Measurements from ENCODE around the gene PPIL1. TPM values are rescaled to one million over a fixed set of nuclear protein-coding genes. Genes with fewer than 3 reads are reported as not detected.

Gene PPIL1
- total RNA-seq (2021; fragmentation: NEBNext Ultra II Directional; extraction: Animal tissue kit (Norgen Biotek cat#: 25700)) (85.8 and 86.5 TPM in 2 replicates), polyA plus RNA-seq (2011; rRNA removed) (52.7 and 83.7 TPM in 2 replicates), polyA minus RNA-seq (2011; rRNA and poly(A)+ RNA removed) (78.4 and 100 TPM in 2 replicates)
- 63.0 TPM for polyA plus RNA-seq (2011; cell fraction: cytosol; rRNA removed)
- 27.8 TPM for polyA plus RNA-seq (2011; cell fraction: nucleus; rRNA removed)
- polyA plus RNA-seq (2012, experiment 1 of 2): 54.8 to 70.5 TPM (median 64.5 TPM) in 4 replicates
- 18.4 TPM for polyA plus RNA-seq (2012, experiment 2 of 2)
- 70.1 TPM for polyA plus RNA-seq (2013, experiment 1 of 2)
- polyA plus RNA-seq (2013, experiment 2 of 2): 75.7 TPM
- 32.0 TPM for polyA minus RNA-seq (2011; cell fraction: cytosol; rRNA and poly(A)+ RNA removed)
- polyA minus RNA-seq (2011; cell fraction: nucleus; rRNA and poly(A)+ RNA removed): 25.7 TPM
- long read RNA-seq, experiment 1, transcript PPIL1-201 (4 exons, 1,739 nt): major isoform, 103 of 151 reads
- long read RNA-seq, experiment 1, partial matches to known transcripts: 43 of 151 reads
- long read RNA-seq, experiment 1, other reads (novel, unspliced or antisense): 5 of 151 reads
- long read RNA-seq, experiment 2, transcript PPIL1-201 (4 exons, 1,739 nt): major isoform, 235 of 256 reads
- long read RNA-seq, experiment 2, partial matches to known transcripts: 17 of 256 reads
- long read RNA-seq, experiment 2, other reads (novel, unspliced or antisense): 4 of 256 reads

DNA sequence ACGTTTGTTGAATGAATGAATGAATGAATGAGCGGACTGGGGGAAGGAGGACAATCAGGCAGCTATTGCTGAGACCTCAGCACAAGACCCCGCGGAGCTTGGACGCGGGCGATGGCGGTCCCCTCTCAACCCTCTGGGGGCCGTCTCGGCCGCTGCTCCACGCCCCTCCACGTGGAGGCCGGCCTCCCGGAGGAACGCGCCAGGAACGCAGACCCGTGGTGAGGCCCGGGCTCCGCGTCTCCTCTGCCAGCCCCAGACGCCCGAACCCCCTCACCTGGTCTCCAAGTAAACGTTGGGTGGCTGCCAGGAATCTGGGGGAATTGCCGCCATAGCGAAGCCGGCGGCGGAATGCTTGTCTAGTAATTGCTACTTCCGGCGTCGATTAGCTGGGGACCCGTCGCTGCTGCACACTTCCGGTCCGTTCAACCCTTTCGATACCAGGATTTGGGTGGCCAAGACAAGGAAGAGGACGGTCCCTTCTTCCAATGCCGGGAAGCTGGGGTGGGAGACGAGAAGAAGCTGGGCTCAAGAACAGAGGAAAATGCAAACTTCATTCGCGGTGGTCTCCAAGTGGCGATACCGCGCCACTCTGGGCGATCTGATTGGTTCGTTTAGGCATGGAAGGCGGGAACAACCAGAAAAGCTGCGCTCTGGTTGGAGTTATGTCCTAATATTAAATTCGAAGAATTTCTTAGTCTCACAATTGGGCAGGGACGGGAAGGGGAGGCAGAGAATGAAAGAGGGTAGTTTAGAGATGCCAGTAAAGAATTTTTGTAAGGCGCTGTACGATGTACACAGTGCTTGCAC lies at the start of gene PPIL1:
Gene PPIL1, minus strand, starts transcription at position 361 of the 807 bp plus-strand sequence. Its CDS starts 31 bp downstream, at position 330.
- H3K23me2 ChIP-seq (ENCODE audit: low read depth, low read length): peaks cover 4% of the 10 kb centered on the region; the same call in 1 of the 2 replicates
- H3K79me2 ChIP-seq (ENCODE audit: control insufficient read depth in 1 of 2, insufficient read depth in 2 of 2, low read length in 2 of 2): peaks cover 0 to 35% of the 10 kb centered on the region in 2 experiments; a peak in 2 of 4 replicates
- peak within 1 kb of the TSS; percentile 55 for H3K56ac ChIP-seq (replicated peaks; ENCODE audit: insufficient read length, low read depth, low read length)
- H2BK15ac ChIP-seq (ENCODE audit: low read length): no peak within 1 kb of the TSS; the same call in 1 of the 2 replicates
- no peak for FAIRE-seq
- H3K36me3 ChIP-seq (ENCODE audit: control insufficient read depth in 2 of 4, insufficient read depth in 4 of 4, low read length in 3 of 4): peaks cover 3 to 21% (median 7%) of the 10 kb centered on the region in 4 experiments; a peak in 7 of 8 replicates
- H4K20me1 ChIP-seq (replicated peaks in 1 of 2; ENCODE audit: control insufficient read depth in 1 of 2, insufficient read depth in 2 of 2, low read length in 2 of 2): no peaks in the 10 kb centered on the region
- peak within 1 kb of the TSS; percentile 93 for H3K27ac ChIP-seq (ENCODE audit: low read depth, low read length)
- peak within 1 kb of the TSS; percentile 87 to 99 (median 92) for H3K9ac ChIP-seq (replicated peaks in 1 of 4; ENCODE audit: extremely low read depth in 1 of 4, low read depth in 3 of 4, low read length in 3 of 4)
- no peak within 1 kb of the TSS for H3K23ac ChIP-seq (ENCODE audit: insufficient read length)
- no peaks in the 10 kb centered on the region for H3K9me3 ChIP-seq (ENCODE audit: insufficient read depth in 2 of 2, low read depth in 1 of 2, low read length in 1 of 2)
- no peak within 1 kb of the TSS for H2BK120ac ChIP-seq (replicated peaks; ENCODE audit: low read depth, low read length)
- peaks cover 0 to 4% (median 1%) of the 10 kb centered on the region in 4 experiments; a peak in 3 of 7 replicates for H3K4me1 ChIP-seq (replicated peaks in 1 of 4; ENCODE audit: control insufficient read depth in 3 of 4, insufficient read depth in 4 of 4, low read length in 3 of 4)
- H4K8ac ChIP-seq (ENCODE audit: extremely low read depth, insufficient read depth, low read length): peak within 1 kb of the TSS; percentile 95; the same call in 1 of the 2 replicates
- H2BK5ac ChIP-seq (ENCODE audit: low read depth, low read length): peak within 1 kb of the TSS; percentile 96
- no peak within 1 kb of the TSS; the same call in 1 of the 2 replicates for H2BK20ac ChIP-seq (ENCODE audit: low read length)
- whole genome bisulfite sequencing, 2 experiments (ENCODE audit: extremely low coverage in 1 of 2, insufficient coverage in 1 of 2, insufficient read length in 1 of 2, insufficient replicate concordance in 2 of 2, low coverage in 1 of 2, low lambda C conversion rate in 2 of 2, missing lambda C conversion rate in 1 of 2): 0% methylated on average over 53 of the region's 54 CpGs; no CpG with 5 or more reads in 1 of the 2 experiments
- H2AK5ac ChIP-seq (ENCODE audit: low read depth, low read length): no peak within 1 kb of the TSS
- DNase-seq (ENCODE audit: low read depth in 1 of 2, low spot score in 2 of 2): peak in 1 of 2 experiments; percentile 82
- peak within 1 kb of the TSS; percentile 66 to 79 for H3K4me2 ChIP-seq (ENCODE audit: insufficient read depth in 1 of 2, low read depth in 2 of 2, low read length in 2 of 2)
- H3K14ac ChIP-seq (ENCODE audit: insufficient read length): peak within 1 kb of the TSS; percentile 1
- H3K4me3 ChIP-seq (ENCODE audit: extremely low read depth in 1 of 4, insufficient read depth in 2 of 4, low read depth in 3 of 4, low read length in 4 of 4): peak within 1 kb of the TSS; percentile 83 to 91 (median 87)
- peak within 1 kb of the TSS; percentile 94; the same call in 1 of the 2 replicates for H2BK12ac ChIP-seq (ENCODE audit: low read depth, low read length)
- H3K4ac ChIP-seq (replicated peaks; ENCODE audit: insufficient read length, low read depth, low read length): no peak within 1 kb of the TSS
- H4K5ac ChIP-seq (ENCODE audit: insufficient read length, low read depth, low read length): peak within 1 kb of the TSS; percentile 94
- H4K91ac ChIP-seq (replicated peaks; ENCODE audit: insufficient read length, low read length): peak within 1 kb of the TSS; percentile 16
- H3K79me1 ChIP-seq (ENCODE audit: low read depth, low read length): no peaks in the 10 kb centered on the region; the same call in 1 of the 2 replicates
- H3K27me3 ChIP-seq (replicated peaks in 1 of 4; ENCODE audit: control insufficient read depth in 3 of 4, extremely low read depth in 1 of 4, insufficient read depth in 3 of 4, low read length in 3 of 4): no peaks in the 10 kb centered on the region
- ChIA-PET CTCF (ENCODE audit: partially characterized antibody) (interaction anchor here (0.6 to 6.5 kb wide), 23 partner anchors 9 to 1559 kb away, joined by 3 to 77 read pairs (median 4); partner anchors contain the start of gene C6orf89), POLR2A (ENCODE audit: partially characterized antibody) (interaction anchor here (0.6 to 3.6 kb wide), 29 partner anchors 10 to 266 kb away, joined by 3 to 35 read pairs (median 4); partner anchors contain the start of genes C6orf89 and MTCH1)
- H3K18ac ChIP-seq (ENCODE audit: extremely low read depth, low read length): peak within 1 kb of the TSS; percentile 100
- H2AFZ ChIP-seq (ENCODE audit: low read length): peak within 1 kb of the TSS; percentile 96
- TF ChIP-seq TAF1 (IDR thresholded peaks at IDR 0.05; ENCODE audit: low read depth, low read length) (peak; percentile 92), TEAD4 (IDR thresholded peaks at IDR 0.05; ENCODE audit: low read depth, low read length) (peak; percentile 72), PHF8 (conservative IDR thresholded peaks at IDR 0.05; ENCODE audit: low read depth, low read length) (peak; percentile 95), EZH2 (IDR thresholded peaks at IDR 0.05; ENCODE audit: low read depth, low read length, severe bottlenecking) (no peak), GABPA (IDR thresholded peaks at IDR 0.05; ENCODE audit: borderline replicate concordance, insufficient read depth, low read length) (peak; percentile 99), MAFK (IDR thresholded peaks at IDR 0.05; ENCODE audit: low read depth, low read length) (no peak), EGR1 (IDR thresholded peaks at IDR 0.05; ENCODE audit: borderline replicate concordance, low read depth, low read length) (0 out of 2 replicates have a peak, but pooled peaks have one; percentile 30)
